Epithelial cell of proximal tubule (primary cell): Measurements from ENCODE around the gene PTPRN2. TPM values are rescaled to one million over a fixed set of nuclear protein-coding genes. Genes with fewer than 3 reads are reported as not detected.
"Not testable (repeated sequence)": the region's sequence is repeated elsewhere in the genome, so short reads cannot be mapped to it uniquely, and the experiment has no call there.

Source experiments
- DNase-seq: peaks from one replicate; pipeline ENCODE4 v3.0.0-alpha.2; 2011; ENCODE audit warnings: low read depth
- H3K4me3 ChIP-seq: 2 replicates; pipeline ENCODE4 v1.5.1; 2011; ENCODE audit warnings: low read depth, mild to moderate bottlenecking, low read length
- CTCF ChIP-seq: conservative IDR thresholded peaks from 2 replicates; pipeline ENCODE4 v1.5.1; 2012; ENCODE audit warnings: low read depth, mild to moderate bottlenecking, low read length
- total RNA-seq: library from RNA; depleted of rRNA; stranded (reverse); fragments of >200 nt; gene quantifications from 2 replicates; pipeline ENCODE4 v1.2.3, GENCODE V29; 2015

The PTPRN2 gene
- total RNA-seq, 1 donor from 2014 or later, result 2.8 TPM

GRCh38 chr7:158048569-158048968 lies 539.1 kb downstream of the PTPRN2 start:
- no peak overlapping the region for H3K4me3 ChIP-seq
- DNase-seq, result no peak
- TF ChIP-seq CTCF, result no peak

- no peak overlapping the region for H3K4me3 ChIP-seq
- DNase-seq, result no peak
- TF ChIP-seq CTCF, result no peak
Measured at GRCh38 chr7:158047391-158048059, 540.1 kb downstream of the PTPRN2 start.

GRCh38 chr7:158046246-158046645 lies 541.4 kb downstream of the PTPRN2 start:
- not testable (repeated sequence) for DNase-seq, H3K4me3 ChIP-seq

GRCh38 chr7:158044482-158044823 lies 543.2 kb downstream of the PTPRN2 start:
- no peak overlapping the region for H3K4me3 ChIP-seq
- no peak for TF ChIP-seq CTCF
- DNase-seq, result no peak

- DNase-seq, result no peak
- no peak for TF ChIP-seq CTCF
- no peak overlapping the region for H3K4me3 ChIP-seq
Measured at GRCh38 chr7:158043551-158044481, 543.8 kb downstream of the PTPRN2 start.

GRCh38 chr7:158042156-158042880 lies 545.3 kb downstream of the PTPRN2 start:
- DNase-seq, result no peak
- H3K4me3 ChIP-seq, result no peak overlapping the region
- TF ChIP-seq CTCF, result no peak

GRCh38 chr7:158040199-158040598 lies 547.4 kb downstream of the PTPRN2 start:
- no peak overlapping the region for H3K4me3 ChIP-seq
- DNase-seq, result no peak
- no peak for TF ChIP-seq CTCF
